ENCODE data around the gene STARD10.

The STARD10 gene

DNA sequence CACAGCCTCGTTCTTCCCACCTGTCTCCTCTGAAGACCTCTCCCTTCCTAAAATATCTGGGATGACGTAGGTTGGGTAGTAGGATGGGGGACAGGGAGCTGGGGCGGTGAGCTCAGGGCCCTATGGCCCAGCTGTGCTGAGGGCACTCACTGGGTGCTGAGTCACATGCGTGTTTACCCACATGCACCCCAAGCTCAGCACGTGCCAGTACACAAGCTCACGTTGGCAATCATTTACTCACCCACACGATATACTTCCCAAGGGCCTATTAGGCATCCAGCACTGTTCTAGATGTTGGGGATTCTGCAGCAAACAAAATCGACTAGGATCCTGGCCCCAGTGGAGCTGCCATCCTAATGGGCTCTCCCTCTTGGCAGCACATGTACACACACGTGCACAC is 70.3 kb downstream of the STARD10 start:
- TF ChIP-seq POLR2AphosphoS5 (IDR thresholded peaks at IDR 0.05; ENCODE audit: low read depth, low read length) (no peak), SIN3A (IDR thresholded peaks at IDR 0.05; ENCODE audit: borderline replicate concordance, insufficient read depth, low read length) (no peak), FOXP2 (optimal IDR thresholded peaks at IDR 0.05; ENCODE audit: borderline replicate concordance, extremely low read depth, extremely low read length, insufficient read depth) (no peak), TAF1 (IDR thresholded peaks at IDR 0.05; ENCODE audit: borderline replicate concordance, insufficient read depth, low read length) (no peak)
- TF ChIP-seq, protein P1, sequence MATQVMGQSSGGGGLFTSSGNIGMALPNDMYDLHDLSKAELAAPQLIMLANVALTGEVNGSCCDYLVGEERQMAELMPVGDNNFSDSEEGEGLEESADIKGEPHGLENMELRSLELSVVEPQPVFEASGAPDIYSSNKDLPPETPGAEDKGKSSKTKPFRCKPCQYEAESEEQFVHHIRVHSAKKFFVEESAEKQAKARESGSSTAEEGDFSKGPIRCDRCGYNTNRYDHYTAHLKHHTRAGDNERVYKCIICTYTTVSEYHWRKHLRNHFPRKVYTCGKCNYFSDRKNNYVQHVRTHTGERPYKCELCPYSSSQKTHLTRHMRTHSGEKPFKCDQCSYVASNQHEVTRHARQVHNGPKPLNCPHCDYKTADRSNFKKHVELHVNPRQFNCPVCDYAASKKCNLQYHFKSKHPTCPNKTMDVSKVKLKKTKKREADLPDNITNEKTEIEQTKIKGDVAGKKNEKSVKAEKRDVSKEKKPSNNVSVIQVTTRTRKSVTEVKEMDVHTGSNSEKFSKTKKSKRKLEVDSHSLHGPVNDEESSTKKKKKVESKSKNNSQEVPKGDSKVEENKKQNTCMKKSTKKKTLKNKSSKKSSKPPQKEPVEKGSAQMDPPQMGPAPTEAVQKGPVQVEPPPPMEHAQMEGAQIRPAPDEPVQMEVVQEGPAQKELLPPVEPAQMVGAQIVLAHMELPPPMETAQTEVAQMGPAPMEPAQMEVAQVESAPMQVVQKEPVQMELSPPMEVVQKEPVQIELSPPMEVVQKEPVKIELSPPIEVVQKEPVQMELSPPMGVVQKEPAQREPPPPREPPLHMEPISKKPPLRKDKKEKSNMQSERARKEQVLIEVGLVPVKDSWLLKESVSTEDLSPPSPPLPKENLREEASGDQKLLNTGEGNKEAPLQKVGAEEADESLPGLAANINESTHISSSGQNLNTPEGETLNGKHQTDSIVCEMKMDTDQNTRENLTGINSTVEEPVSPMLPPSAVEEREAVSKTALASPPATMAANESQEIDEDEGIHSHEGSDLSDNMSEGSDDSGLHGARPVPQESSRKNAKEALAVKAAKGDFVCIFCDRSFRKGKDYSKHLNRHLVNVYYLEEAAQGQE (IDR thresholded peaks at IDR 0.05; ENCODE audit: insufficient read depth in 1 of 2, low read depth in 2 of 2, low read length in 2 of 2): no peak

DNA sequence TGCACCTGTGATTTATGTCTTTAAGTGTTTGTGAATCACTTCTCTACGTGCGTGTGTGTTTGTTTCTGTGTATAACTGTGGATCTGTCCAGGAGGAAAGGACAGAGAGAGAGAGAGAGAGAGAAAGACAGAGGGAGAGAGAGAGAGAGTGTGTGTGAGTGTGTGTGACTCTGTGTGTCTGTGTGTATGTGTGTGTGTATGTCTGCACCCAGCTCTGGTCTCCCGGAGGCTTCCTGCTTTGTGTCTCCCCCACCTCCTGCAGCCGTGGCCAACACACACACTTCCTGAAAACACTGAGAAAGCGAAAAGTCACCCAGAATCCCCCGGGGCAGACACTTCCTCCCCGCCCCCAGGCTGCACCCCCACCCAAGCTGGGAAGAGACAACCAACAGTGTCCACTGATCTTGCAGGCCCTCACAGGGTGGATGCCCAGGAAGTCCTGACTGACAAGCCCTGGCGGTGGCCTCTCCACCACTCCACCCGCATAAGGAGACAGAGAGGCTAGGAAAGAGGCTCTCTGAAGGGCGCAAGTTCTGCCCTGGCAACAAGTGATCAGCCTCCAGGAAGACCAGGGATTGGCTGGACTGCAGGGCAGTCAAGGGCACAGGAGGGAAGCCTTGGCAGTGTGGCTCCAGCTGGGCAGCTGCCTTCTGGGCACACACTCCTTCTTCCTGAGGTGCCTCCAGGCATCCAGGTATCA is 71.6 kb downstream of the STARD10 start:
- peak; percentile 45 for TF ChIP-seq FOXP2 (optimal IDR thresholded peaks at IDR 0.05; ENCODE audit: borderline replicate concordance, extremely low read depth, extremely low read length, insufficient read depth)
- peak; percentile 62; the same call in 1 of the 2 replicates for TF ChIP-seq POLR2AphosphoS5 (IDR thresholded peaks at IDR 0.05; ENCODE audit: low read depth, low read length)
- TF ChIP-seq, protein P1 (IDR thresholded peaks at IDR 0.05; ENCODE audit: insufficient read depth in 1 of 2, low read depth in 2 of 2, low read length in 2 of 2): no peak
- TF ChIP-seq TAF1 (IDR thresholded peaks at IDR 0.05; ENCODE audit: borderline replicate concordance, insufficient read depth, low read length): peak; percentile 83; the same call in 1 of the 2 replicates
- TF ChIP-seq SIN3A (IDR thresholded peaks at IDR 0.05; ENCODE audit: borderline replicate concordance, insufficient read depth, low read length): 0 out of 2 replicates have a peak, but pooled peaks have one; percentile 60

DNA sequence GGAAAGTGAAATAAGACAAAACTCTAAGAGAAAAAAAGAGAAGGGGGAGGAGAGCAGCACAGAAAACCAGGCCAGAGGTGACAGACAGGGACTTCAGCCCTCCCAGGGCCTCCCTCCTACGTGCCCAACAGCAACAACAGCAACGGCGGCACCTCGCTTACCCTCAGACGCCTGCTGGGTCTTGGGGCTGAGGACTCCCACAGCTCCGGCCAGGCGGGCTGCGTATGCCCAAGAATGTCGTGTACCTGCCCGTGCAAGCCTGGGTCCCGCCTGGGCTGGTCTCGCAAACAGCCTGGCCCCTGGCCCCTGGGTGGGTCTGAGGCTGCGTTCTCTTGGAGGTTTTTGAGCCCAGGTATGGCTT is 72.2 kb downstream of the STARD10 start:
- TF ChIP-seq SIN3A (IDR thresholded peaks at IDR 0.05; ENCODE audit: borderline replicate concordance, insufficient read depth, low read length): no peak
- TF ChIP-seq TAF1 (IDR thresholded peaks at IDR 0.05; ENCODE audit: borderline replicate concordance, insufficient read depth, low read length): no peak
- TF ChIP-seq POLR2AphosphoS5 (IDR thresholded peaks at IDR 0.05; ENCODE audit: low read depth, low read length): no peak
- TF ChIP-seq, protein P1 (IDR thresholded peaks at IDR 0.05; ENCODE audit: insufficient read depth in 1 of 2, low read depth in 2 of 2, low read length in 2 of 2): no peak
- no peak for TF ChIP-seq FOXP2 (optimal IDR thresholded peaks at IDR 0.05; ENCODE audit: borderline replicate concordance, extremely low read depth, extremely low read length, insufficient read depth)

DNA sequence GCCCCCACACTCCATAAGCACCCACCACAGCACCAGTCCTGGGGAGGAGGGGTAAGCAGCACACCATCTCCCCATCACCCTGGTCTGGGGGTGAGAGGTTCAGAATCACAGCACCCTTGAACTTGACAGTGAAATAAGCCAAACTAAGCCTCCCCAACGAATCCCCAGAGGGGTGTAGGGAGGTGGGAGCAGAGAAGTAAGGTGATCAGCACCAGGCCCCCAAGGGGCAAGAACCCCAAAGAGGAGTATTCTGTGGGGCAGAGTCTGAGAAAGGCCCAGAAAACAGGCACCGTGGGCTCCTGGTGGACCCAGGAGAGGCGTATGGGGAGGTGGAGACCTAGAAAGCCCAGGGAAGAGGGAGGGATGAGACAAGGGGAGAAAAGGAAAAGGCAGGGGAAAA is 72.6 kb downstream of the STARD10 start:
- TF ChIP-seq TAF1 (IDR thresholded peaks at IDR 0.05; ENCODE audit: borderline replicate concordance, insufficient read depth, low read length) (no peak), SIN3A (IDR thresholded peaks at IDR 0.05; ENCODE audit: borderline replicate concordance, insufficient read depth, low read length) (no peak), POLR2AphosphoS5 (IDR thresholded peaks at IDR 0.05; ENCODE audit: low read depth, low read length) (no peak), FOXP2 (optimal IDR thresholded peaks at IDR 0.05; ENCODE audit: borderline replicate concordance, extremely low read depth, extremely low read length, insufficient read depth) (no peak)
- TF ChIP-seq, protein P1 (IDR thresholded peaks at IDR 0.05; ENCODE audit: insufficient read depth in 1 of 2, low read depth in 2 of 2, low read length in 2 of 2): no peak

All from PFSK-1 (cell line).